Lung (tissue), 12 donors: Measurements from ENCODE around the gene NACC2. TPM values are rescaled to one million over a fixed set of nuclear protein-coding genes. Genes with fewer than 3 reads are reported as not detected.

Experiments used
- ATAC-seq: fragments of 200-7000 bp; cut with Tn5 transposase; one replicate; pipeline ENCODE4 v1.9.1; 2020; ENCODE audit warnings: moderate number of reproducible peaks; ENCODE audit not compliant: insufficient read depth, low FRiP score
- DNase-seq, 3 donors: peaks; one replicate each; pipeline ENCODE4 v3.0.0-alpha.2; 2013 to 2017
- H3K27ac ChIP-seq, 2 donors: one replicate each; pipeline ENCODE4 v1.5.1; 2013; ENCODE audit warnings: mild to moderate bottlenecking in 2 of 2, moderate library complexity in 2 of 2, control low read depth in 1 of 2, inconsistent platforms in 1 of 2, low read depth in 1 of 2, low read length in 1 of 2
- H3K27me3 ChIP-seq, 3 donors: one replicate each; pipeline ENCODE4 v1.5.1; 2013; ENCODE audit warnings: low read length in 2 of 3; ENCODE audit not compliant: control insufficient read depth in 3 of 3, insufficient read depth in 3 of 3
- H3K36me3 ChIP-seq, 4 donors: one replicate each; pipeline ENCODE4 v1.5.1; 2013; ENCODE audit warnings: low read length in 4 of 4, mild to moderate bottlenecking in 1 of 4, moderate library complexity in 1 of 4; ENCODE audit not compliant: control insufficient read depth in 4 of 4, insufficient read depth in 4 of 4
- H3K4me1 ChIP-seq, 5 donors: one replicate each; pipeline ENCODE4 v1.5.1; 2013; ENCODE audit warnings: low read length in 5 of 5, mild to moderate bottlenecking in 2 of 5, moderate library complexity in 1 of 5; ENCODE audit not compliant: control insufficient read depth in 5 of 5, insufficient read depth in 5 of 5
- H3K4me3 ChIP-seq: one replicate; pipeline ENCODE4 v1.5.1; 2013; ENCODE audit warnings: mild to moderate bottlenecking, control low read depth, moderate library complexity
- H3K9ac ChIP-seq, 2 donors: one replicate each; pipeline ENCODE4 v1.5.1; 2013; ENCODE audit warnings: low read length in 2 of 2, control low read depth in 1 of 2; ENCODE audit not compliant: insufficient read depth in 1 of 2
- H3K9me3 ChIP-seq, 4 donors: one replicate each; pipeline ENCODE4 v1.5.1; 2013; ENCODE audit warnings: low read length in 3 of 4, mild to moderate bottlenecking in 1 of 4, moderate library complexity in 1 of 4; ENCODE audit not compliant: control insufficient read depth in 4 of 4, insufficient read depth in 3 of 4
- WGBS, 2 donors: extraction: QIAGEN DNeasy Blood & Tissue Kit; methylation state at CpG; one replicate each; pipeline ENCODE4 v1.1.7; 2013; 5-methylcytosine and 5-hydroxymethylcytosine counted together
- polyA plus RNA-seq, 2 donors: library from polyadenylated mRNA; stranded (reverse); fragments of 200-250 nt; gene quantifications; one replicate each; pipeline ENCODE4 v1.2.1, GENCODE V29; 2013
- total RNA-seq, 2 donors: library from RNA; depleted of rRNA in 1 of 2; stranded (reverse); fragments of >200 nt in 1 of 2; gene quantifications; one replicate each; pipeline ENCODE4 v1.2.1, GENCODE V29; 2014 to 2021
- TF ChIP-seq, protein P1 (sequence below): IDR thresholded peaks from 2 replicates; pipeline ENCODE4 v1.5.1; 2012; ENCODE audit warnings: mild to moderate bottlenecking; ENCODE audit errors: control extremely low read depth, extremely low read depth
- donor health status: control.
- donor health status: control.
- donor health status: Bipolar disorder and iron deficiency.
- donor health status: healthy.
- donor health status: DM: yes; HTN: yes; CAD: no.

The NACC2 gene
- total and polyA plus RNA-seq, 4 donors, result 5.9 to 32.7 (median 10.5) TPM

DNA sequence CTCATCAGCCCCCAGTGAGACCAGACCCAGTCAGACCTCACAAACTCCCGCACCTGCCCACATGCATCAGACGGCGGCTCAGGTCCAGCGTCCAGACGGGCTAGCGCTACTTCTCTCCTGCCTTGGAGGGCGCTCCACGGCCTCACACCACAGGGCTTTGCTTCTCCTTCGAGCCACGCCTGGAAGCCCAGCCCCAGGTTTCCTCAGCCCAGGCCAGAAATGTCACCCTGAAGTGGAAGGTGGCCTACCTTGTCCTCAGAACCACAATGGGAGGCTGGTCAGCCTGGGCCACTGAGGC lies 2.8 kb downstream of the NACC2 start:
- Histone ChIP-seq H3K9ac (no peak overlapping the region), H3K27me3 (peaks cover 0 to 4% (median 0%) of the 10 kb centered on the region in 3 donors), H3K27ac (peak overlapping the region; percentile 11 to 41), H3K9me3 (no peaks in the 10 kb centered on the region), H3K4me1 (peaks cover 0 to 19% (median 12%) of the 10 kb centered on the region in 5 donors), H3K4me3 (no peak overlapping the region), H3K36me3 (peaks cover 0 to 6% (median 0%) of the 10 kb centered on the region in 4 donors)
- ATAC-seq (no peak), DNase-seq (no peak)
- TF ChIP-seq, protein P1, sequence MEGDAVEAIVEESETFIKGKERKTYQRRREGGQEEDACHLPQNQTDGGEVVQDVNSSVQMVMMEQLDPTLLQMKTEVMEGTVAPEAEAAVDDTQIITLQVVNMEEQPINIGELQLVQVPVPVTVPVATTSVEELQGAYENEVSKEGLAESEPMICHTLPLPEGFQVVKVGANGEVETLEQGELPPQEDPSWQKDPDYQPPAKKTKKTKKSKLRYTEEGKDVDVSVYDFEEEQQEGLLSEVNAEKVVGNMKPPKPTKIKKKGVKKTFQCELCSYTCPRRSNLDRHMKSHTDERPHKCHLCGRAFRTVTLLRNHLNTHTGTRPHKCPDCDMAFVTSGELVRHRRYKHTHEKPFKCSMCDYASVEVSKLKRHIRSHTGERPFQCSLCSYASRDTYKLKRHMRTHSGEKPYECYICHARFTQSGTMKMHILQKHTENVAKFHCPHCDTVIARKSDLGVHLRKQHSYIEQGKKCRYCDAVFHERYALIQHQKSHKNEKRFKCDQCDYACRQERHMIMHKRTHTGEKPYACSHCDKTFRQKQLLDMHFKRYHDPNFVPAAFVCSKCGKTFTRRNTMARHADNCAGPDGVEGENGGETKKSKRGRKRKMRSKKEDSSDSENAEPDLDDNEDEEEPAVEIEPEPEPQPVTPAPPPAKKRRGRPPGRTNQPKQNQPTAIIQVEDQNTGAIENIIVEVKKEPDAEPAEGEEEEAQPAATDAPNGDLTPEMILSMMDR, result no peak
- 91% methylated on average over 10 of the region's 10 CpGs for WGBS, 2 donors

- peaks cover 0 to 4% (median 0%) of the 10 kb centered on the region in 3 donors for H3K27me3 ChIP-seq
- H3K9me3 ChIP-seq, result no peaks in the 10 kb centered on the region
- peaks cover 0 to 19% (median 12%) of the 10 kb centered on the region in 5 donors for H3K4me1 ChIP-seq
- TF ChIP-seq, protein P1, result no peak
- ATAC-seq (no peak), DNase-seq (no peak)
- H3K4me3 ChIP-seq, result no peak overlapping the region
- H3K27ac ChIP-seq, result peak overlapping the region; percentile 44 to 51
- no peak overlapping the region for H3K9ac ChIP-seq
- peaks cover 0 to 6% (median 0%) of the 10 kb centered on the region in 4 donors for H3K36me3 ChIP-seq
- 86 to 90% methylated on average over 20 of the region's 20 CpGs for WGBS, 2 donors
These were observed 3.3 kb downstream of the NACC2 start for GRCh38 chr9:136091582-136092352.

GRCh38 chr9:136090768-136091581 lies 4.1 kb downstream of the NACC2 start:
- ATAC-seq (no peak), DNase-seq (no peak)
- H3K4me3 ChIP-seq, result no peak overlapping the region
- TF ChIP-seq, protein P1, result no peak
- H3K4me1 ChIP-seq, result peaks cover 0 to 19% (median 12%) of the 10 kb centered on the region in 5 donors
- 75 to 80% methylated on average over 21 to 22 of the region's 22 CpGs for WGBS, 2 donors
- no peaks in the 10 kb centered on the region for H3K9me3 ChIP-seq
- peaks cover 0 to under 1% (median 0%) of the 10 kb centered on the region in 3 donors for H3K27me3 ChIP-seq
- no peak overlapping the region for H3K9ac ChIP-seq
- H3K27ac ChIP-seq, result peak overlapping the region; percentile 44 to 51
- H3K36me3 ChIP-seq, result peaks cover 0 to 6% (median 0%) of the 10 kb centered on the region in 4 donors
